Inflammatory macrophage treated with lipopolysaccharide for 1 hour (primary cell): ENCODE results near the gene TJAP1.
"Not testable (repeated sequence)": the region's sequence is repeated elsewhere in the genome, so short reads cannot be mapped to it uniquely, and the experiment has no call there.

Experiments used
- DNase-seq, 2 donors: peaks; one replicate each; pipeline ENCODE4 v3.0.0-alpha.2; 2020 to 2022

TJAP1 gene

DNA sequence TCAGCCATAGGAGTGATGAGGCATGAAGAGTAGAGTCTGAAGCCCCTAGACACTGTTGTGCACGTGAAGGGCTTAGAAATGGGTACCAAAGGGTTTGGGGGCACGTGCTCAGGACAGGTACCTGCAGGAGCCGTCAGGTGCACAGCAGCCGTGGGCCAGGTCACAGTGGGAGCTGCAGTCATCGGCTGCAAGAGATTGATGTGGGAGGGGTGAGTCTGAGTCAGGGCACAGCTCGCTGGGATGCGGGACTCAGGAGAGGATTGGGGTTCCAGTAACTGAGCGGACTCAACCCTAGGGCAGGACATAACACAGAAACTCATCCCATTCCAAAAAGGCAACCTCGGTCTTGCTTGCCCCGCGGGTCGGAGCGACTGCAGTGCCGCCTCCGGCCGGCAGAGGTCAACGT lies 23.1 kb upstream of the TJAP1 start:
- DNase-seq: peak in 1 of 2 donors; percentile 84

DNA sequence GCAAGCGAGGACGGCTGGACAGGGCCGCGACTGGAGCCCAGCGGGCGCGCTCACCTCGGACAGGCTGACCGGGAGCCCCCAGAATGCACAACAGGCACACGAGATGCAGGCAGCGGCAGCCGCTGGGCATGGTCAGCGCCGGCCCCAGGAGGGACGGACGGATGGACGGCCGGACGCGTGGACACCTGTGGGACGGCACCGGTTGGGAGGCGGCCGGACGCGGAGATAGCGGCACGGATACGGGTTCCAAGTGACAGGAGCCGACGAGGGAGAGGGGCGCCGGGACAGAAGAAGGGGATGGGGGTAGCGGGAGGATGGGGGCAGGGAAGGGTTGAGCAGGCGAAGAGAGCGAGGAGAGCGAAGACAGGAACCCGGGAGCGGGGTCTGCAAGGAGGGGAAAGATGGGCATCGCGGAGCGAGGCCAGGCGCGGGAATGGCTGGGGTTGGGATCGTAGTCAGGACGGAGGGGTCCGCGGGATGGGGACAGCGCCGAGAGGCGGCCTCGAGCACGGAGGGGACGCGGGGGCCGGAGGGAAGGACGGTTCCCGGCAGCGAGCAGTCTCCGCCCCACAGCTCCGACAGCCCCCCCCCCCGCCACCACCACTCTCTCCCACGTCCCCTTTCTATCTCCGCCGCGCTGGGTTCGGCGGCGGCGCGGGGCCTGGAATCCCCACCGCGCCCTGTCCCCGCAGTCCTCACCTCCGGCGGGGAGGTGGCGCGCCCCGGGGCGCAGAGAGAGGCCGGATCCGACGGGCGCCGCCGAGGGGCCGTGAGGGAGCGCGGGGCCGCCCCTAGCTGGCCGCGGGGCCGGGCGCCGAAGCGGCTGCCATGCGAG lies 22.5 kb upstream of the TJAP1 start:
- DNase-seq: peak in 1 of 2 donors; percentile 56

DNA sequence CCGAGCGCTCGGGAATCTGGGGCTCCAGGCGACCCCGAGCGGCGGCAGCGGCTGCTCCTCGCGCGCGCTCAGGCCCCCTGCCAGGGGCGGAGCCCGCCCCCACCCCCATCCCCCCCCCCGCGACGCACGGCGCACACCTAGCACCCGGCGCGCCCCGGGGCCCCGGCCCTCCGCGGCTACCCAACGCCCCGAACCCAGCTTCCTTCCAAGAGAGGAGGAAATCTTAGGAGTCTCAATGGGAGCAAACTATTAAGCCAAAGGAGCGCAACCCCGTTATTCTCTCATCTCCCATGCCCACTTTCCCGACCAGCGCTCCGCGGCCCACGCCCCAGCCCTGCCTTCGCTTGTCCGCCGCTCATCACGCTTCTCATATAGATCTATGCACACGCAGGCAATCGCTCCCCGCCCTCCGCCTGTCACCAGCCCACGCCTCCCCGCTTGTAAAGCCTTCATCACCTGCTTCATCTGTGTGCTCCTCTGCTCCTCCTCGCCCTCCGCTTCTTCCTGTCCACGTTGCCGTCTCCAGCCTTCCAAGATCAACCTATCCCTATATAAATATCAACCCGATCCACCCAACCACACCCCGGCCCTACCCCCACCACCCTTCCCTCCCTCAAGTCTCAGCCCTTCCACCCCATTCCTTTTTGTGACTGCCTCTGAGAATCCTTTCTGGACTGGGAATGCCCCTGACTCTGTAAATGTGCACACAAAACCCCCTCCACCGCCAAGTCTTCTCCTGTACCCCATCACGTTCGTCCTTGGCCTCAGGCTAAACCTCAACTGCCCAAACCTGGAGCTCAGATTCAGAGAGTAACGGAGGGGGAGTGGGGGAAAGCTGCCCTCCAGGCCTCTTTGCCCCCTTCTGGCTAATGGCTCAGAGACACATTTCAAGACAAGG lies 21.6 kb upstream of the TJAP1 start, which contains the start of gene DLK2:
Gene DLK2, minus strand, starts transcription at position 18 of the 898 bp plus-strand sequence. CDS start 723 bp downstream, outside the sequence.
- DNase-seq: no peak

DNA sequence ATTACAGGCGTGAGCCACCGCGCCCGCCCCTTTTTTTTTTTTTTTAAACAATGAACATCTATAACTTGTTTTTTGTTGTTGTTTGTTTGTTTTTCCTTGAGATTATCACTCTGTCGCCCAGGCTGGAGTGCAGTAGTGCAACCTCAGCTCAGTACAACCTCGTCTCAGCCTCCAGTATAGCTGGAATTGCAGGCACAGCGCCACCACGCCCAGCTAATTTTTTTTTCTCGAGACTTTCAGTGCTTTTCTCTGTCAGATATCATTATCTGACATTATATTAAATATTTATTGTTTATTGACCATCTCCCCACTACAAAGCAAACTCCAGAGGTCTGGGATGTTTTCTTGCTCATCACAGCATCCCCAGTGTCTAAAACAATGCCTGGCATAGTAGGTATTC lies 19.7 kb upstream of the TJAP1 start:
- DNase-seq: no peak

DNA sequence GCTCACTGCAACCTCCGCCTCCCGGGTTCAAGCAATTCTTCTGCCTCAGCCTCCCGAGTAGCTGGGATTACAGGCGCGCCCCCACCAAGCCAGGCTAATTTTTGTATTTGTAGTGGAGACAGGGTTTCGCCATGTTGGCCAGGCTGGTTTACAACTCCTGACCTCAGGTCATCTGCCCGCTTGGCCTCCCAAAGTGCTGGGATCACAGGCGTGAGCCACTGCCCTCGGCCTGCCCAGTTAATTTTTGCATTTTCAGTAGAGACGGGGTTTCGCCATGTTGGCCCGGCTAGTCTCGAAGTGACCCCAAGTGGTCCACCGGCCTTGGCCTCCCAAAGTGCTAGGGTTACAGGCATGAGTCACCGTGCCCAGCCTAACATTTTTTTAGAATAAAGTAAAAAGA lies 19.2 kb upstream of the TJAP1 start:
- not testable (repeated sequence) for DNase-seq

DNA sequence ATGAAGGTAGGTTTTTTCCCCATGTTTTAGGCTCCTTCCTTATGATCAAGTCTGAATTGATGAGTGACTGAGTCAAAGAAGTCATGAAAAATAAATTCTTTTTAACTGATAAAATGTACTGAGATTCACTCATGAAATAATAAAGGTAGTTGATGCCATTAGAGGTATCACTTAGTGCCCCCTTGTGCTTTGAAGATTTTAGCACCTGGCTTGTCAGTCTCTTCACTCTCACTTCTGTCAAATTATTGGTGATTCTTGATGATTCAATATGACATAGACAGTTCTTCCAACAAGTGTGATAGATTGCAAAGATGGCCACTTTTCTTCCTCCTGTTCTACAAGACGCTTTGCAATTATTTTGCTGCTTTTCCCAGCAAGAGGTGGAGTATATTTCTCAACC lies 17.8 kb upstream of the TJAP1 start:
- DNase-seq: no peak

DNA sequence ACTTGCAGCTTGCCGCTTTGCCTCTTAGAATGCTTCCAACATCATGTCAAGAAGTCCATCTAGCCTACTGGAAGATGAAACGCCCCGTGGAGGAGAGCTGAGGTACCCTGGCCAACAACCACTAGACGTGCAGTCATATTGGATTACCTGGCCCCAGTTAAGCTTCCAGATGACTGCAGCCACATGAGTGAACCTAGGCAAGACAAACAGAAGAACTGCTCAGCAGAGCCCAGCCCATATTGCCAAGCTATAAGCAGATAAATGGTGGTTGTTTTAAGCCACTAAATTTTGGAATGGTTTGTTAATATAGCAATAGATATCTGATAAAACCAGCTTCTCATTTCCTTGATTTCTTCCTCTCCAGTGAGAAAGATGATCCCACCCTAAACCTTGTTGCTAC lies 17.3 kb upstream of the TJAP1 start:
- no peak for DNase-seq

DNA sequence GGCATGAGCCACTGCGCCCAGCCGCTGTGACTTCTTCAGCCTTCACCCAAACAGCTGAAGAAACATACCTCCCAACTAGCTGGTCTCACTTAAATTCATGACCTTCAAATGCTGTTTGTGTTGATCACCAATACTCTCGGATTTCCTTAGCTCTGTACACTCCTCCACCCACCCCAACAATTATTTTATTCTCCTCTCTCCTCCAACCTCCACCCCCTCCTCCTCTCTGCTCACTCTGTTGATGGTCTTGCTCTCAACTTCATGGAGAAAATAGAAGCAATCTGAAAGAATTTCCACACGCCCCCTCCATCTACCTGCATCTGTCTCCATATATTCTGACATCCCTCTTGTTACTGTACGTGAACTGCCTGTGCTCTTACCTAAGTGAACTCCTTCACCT lies 15.4 kb upstream of the TJAP1 start:
- DNase-seq: no peak

DNA sequence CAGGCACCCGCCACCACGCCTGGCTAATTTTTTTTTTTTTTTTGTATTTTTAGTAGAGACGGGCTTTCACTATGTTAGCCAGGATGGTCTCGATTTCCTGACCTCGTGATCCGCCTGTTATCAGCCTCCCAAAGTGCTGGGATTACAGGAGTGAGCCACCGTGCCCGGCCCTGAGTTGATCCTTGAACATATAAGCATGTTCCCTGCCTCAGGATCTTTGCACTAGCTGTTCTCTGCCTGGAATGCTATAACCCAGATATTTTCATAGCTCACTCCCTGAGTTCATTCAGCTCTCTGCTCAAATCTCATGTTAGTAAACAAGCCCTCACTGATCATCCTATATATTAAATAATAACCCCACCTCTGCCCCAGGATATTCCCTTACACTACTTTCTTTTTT lies 13.0 kb upstream of the TJAP1 start:
- DNase-seq: no peak

DNA sequence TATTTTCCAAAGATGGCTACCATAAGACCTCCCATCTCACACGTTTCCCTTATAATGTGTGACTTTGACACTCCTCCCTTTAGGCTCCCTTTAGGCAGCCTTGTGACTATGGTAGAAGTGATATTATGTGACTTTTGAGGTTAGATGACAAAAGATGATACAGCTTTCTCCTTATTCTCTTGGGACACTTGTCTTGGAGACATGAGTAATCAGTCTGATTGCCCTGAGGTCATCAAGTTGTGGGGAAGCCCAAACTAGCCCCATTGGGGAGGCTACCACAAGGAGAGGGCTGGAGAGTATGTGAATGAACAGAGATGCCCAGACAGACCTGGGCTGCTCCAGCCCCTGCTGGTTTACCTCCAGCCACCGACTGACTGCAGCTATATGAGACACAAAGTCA lies 11.4 kb upstream of the TJAP1 start:
- DNase-seq: peak; percentile 38 to 76

DNA sequence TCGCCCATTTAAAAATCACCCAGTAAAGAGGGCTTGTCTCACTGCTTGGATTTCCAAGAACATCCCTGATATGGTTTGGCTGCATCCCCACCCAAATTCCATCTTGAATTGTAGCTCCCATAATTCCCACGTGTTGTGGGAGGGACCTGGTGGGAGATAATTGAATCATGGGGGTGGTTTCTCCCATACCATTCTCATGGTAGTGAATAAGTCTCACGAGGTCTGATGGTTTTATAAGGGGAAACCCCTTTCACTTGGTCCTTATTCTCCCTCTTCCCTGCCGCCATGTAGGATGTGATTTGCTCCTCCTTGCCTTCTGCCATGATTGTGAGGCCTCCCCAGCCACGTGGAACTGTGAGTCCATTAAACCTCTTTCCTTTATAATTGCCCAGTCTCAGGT lies 10.1 kb upstream of the TJAP1 start:
- DNase-seq: peak in 1 of 2 donors; percentile 8

DNA sequence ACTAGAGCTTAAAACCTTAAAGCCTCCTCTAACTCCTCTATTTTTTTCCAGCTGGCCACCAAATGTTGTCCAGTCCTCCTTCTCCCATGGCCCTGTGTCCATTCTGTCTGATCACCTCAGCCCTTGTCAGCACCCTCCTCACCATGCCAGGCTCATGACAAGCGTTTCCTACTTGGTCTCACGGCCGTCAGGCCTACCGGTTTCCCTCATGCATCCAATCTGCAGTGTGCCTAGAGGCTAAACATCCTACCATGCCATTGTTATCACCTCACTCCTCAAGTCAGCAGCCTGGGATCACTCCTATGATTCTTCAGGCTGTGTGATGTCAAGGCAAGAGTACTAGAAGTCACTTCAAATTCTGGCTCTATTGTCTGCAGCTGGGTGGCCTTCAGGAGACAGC lies 9.6 kb upstream of the TJAP1 start:
- DNase-seq: no peak

DNA sequence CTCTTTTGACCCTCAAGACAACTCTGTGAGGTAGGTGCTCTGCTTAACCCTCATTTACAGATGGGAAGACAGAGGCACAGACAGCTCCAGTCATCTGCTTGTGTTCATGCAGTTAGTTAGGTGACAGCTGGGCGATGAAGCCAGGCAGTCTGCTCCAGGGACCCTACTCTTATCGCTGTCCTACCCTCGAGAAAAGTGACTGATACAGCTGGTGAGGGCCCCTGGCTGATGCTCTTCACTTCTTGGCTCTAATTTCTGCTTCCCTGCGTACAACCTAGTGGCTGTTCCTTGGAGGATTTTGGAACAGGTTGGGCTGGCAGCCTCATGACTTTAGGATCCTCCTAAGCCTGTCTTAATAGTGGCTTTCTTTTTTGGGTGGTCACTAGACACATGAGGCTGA lies 9.1 kb upstream of the TJAP1 start:
- DNase-seq: no peak

DNA sequence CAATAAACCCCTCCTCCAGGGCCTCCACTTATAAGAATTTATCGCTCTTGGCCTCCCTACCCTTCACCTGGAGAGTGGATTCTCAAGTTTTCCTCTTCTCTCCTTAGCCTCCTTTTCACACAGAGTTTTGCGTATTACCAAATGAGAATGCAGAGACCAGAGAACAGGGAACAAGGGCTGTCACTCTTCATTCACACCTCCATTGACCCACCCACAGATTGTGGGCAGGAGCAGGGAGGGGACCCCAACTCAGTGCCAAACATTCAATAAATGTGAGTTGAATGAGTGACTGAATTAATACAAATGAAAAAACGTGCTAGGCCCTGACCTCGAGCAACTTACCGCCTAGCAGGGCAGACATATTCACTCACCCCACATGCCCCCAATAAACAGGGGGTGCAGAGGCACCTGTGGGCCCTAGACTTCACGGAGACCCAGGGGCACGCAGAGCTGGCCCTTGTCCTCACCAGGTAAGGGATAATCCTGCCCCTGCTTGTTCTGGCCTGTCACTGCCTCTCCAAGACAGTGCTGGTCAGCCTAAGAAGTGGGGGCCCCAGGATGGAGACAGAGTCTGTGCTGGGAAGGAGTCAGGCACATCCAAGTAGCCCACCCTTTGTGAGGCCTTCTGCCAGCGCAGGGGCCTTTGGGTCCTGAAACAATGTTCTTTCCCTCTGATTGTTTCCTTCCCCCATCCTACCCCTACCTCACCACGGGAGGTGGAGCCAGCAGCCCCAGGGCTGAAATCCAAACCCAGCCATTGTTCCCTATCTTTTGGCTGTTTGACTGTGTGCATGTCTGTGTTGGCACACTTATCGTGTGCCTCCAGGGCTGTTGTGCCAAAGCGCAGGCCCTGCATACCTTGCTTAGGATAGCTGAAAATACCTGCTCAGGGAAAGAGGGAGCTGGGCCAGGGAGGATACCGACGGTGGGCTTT lies 8.4 kb upstream of the TJAP1 start:
- DNase-seq: no peak

DNA sequence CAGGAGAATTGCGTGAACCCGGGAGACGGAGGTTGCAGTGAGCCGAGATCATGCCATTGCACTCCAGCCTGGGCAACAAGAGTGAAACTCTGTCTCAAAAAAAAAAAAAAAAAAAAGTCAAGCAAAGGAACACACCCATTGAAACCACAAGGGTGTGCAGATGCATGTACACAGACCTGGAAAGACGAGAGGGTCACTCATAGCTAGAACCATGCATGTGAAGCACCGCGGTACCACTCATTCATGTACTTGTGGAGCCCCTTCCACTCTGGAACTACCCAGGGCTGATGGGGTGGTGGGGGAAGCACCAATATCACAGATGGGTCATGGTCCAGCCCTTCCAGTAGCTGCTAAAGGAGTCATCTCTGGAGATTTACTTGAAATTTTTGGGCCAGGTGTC lies 7.4 kb upstream of the TJAP1 start:
- no peak for DNase-seq

DNA sequence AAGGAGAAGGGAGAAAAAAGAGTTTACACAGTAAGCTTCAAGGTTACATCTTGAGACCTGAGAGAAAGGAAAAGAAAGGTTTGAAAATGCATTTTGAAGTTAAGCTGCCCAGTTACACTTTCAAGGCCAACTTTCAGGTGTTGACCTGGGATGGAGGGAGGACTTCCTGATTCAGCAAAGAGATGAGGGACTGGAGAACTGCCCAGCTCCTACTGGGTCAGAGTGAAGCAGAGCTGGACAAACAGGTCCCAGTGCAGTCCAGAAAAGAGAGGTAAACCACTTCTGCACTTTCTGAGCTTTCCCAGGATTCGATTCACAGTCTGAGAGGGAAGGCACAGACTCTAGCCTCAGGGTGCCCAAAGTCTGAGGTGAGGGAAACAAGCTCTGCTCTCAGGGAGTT lies 6.0 kb upstream of the TJAP1 start:
- DNase-seq: no peak

DNA sequence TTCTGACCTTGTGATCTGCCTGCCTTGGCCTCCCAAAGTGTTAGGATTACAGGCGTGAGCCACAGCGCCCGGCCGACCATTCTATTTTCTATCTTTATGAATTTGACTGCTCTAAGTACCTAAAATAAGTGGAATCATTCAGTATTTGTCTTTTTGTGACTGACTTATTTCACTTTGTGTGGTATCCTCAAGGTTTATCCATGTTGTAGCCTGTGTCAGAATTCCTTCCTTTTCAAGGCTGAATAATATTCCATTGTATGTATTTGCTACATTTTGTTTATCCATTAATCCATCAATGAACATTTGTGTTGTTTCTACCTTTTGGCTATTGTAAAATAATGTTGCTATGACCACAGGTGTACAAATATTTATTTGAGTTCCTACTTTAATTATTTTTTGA lies 4.9 kb upstream of the TJAP1 start:
- no peak for DNase-seq

DNA sequence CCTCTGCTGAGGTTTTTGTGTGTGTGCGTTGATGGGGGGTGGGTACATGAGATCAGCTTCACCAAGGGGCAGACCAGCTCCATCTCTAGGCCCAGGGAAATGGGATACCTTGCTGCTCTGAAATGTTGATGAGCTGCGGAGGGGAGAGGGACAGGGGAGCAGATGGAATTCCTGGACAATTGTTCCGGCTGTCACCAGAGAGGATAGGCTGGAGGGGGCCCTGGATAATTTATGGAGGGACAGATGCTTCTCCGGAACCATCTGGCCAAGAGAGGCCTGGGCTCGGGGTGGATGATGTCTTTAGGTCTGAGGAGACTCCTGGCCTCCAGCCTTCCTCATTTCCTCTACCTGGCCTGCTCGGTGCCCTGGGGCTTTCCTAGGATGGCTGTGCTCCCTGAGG lies 1.9 kb upstream of the TJAP1 start:
- no peak for DNase-seq

DNA sequence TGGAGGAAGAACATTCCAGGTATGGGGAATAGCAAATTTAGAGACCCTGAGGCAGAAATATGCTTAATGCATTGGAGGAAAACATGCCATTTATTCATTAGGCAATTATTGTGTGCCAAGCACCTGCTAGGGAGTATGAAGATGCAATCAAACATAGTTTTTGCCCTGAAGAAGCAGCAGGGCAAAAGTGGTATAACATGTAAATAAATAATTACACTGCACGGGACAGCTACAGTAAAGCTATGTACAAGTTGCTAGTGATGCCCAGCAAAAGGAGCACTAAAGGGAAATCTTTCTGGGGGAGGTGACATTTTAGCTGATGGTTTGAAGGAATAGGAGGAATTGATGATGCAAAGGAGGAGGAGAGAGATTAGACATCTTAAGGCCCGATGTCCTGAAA lies 624 bp upstream of the TJAP1 start:
- no peak for DNase-seq

DNA sequence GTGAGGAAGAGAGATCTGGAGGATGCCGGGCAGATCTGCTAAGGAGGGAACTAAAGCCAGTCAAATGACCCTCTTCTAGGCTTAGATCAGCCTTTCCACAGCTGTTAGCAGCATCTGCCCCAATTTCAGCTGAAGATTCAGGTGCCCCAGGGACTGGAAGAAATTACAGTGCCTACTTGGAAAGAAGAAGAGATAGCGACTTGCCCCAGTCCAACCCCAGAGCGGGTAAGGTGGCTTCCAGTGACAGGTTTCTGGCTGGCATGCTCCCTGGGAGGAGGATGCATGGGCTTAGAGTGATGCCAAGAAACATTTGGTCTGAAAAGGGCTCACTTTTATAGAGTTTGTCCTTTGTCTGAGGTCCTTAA lies 620 bp downstream of the TJAP1 start:
- DNase-seq: no peak

DNA sequence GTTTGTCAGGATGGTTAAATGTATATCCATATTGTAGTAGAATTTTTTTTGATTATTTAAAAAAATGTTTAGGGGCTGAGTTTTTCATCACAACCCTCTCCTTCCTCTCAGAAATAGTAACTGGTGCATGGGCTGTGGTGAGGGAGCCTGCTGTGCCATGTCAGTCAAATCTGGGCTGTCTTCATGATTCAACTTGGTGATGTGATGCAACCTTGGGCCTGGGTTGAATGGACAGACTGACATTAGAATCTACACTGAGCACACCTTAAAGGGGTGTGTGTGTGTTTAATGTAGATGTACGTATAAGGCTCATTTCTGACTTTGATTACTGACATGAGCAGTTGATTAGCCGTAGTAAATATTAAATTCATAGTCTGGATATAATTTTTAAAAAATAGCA lies 3.7 kb downstream of the TJAP1 start:
- no peak for DNase-seq

DNA sequence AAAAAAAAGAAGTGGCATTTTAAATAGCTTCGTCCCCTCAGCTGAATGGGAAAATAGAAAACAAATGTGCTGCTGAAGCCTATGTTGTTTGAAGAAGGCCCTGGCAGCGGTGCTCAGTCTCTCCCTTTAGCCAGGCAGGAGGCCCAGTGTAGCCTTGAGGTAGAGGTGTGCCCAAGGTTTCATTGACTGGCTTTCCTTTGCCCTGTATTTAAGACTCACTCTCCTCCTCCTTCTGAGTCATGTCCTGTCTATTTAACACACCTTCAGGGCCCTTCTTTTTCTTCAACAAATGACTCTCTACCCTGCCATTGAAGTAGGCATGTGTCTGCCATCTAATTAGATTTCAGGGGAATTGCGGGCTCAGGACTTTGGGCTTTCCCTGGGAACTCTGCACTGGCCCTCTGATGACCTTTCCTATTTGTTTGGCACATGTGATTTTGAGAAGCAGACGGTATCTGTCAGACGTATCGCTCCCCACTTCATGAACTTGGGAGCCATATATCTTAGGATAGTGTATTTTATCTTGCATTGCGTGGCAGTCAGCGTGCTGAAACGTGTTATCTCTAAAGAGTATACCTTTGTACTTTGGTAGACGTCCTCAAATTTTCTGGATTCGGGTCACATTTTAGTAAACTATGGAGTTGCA lies 4.3 kb downstream of the TJAP1 start:
- DNase-seq: no peak
